Smooth muscle cell (in vitro differentiated cells): ENCODE results near the gene SEZ6. TPM values are rescaled to one million over a fixed set of nuclear protein-coding genes. Genes with fewer than 3 reads are reported as not detected.

ENCODE experiments used
- DNase-seq: peaks from one replicate; lab custom pipeline; 2025; ENCODE audit not compliant: unreplicated experiment; lab: John Stamatoyannopoulos, UW
- H2AFZ ChIP-seq: fragments of 200-600 bp; sonication (generic); 2 replicates; pipeline ENCODE4 v1.6.0; 2016; ENCODE audit warnings: antibody characterized with exemption, low read depth, mild to moderate bottlenecking
- H3F3A ChIP-seq: fragments of 200-600 bp; sonication (generic); 2 replicates; pipeline ENCODE4 v1.6.0; 2017; ENCODE audit warnings: antibody characterized with exemption, low read depth
- H3K27ac ChIP-seq: fragments of 200-600 bp; sonication (generic); 2 replicates; pipeline ENCODE4 v1.5.1; 2016; ENCODE audit warnings: low read depth, mild to moderate bottlenecking
- H3K27me3 ChIP-seq: fragments of 200-600 bp; sonication (generic); 2 replicates; pipeline ENCODE4 v1.6.1; 2016; ENCODE audit warnings: low read depth, mild to moderate bottlenecking
- H3K36me3 ChIP-seq: fragments of 200-600 bp; sonication (generic); 2 replicates; pipeline ENCODE4 v1.5.1; 2016; ENCODE audit warnings: low read depth
- H3K4me1 ChIP-seq: fragments of 200-600 bp; sonication (generic); 2 replicates; pipeline ENCODE4 v1.5.1; 2016; ENCODE audit warnings: low read depth
- H3K4me2 ChIP-seq: fragments of 200-600 bp; sonication (generic); 2 replicates; pipeline ENCODE4 v1.6.0; 2016; ENCODE audit warnings: mild to moderate bottlenecking
- H3K4me3 ChIP-seq: fragments of 200-600 bp; sonication (generic); 2 replicates; pipeline ENCODE4 v1.5.1; 2016; ENCODE audit warnings: mild to moderate bottlenecking
- H3K79me2 ChIP-seq: fragments of 200-600 bp; sonication (generic); 2 replicates; pipeline ENCODE4 v1.6.0; 2016; ENCODE audit warnings: low read depth, mild to moderate bottlenecking
- H3K9ac ChIP-seq: fragments of 200-600 bp; sonication (generic); 2 replicates; pipeline ENCODE4 v1.6.0; 2016; ENCODE audit warnings: low read depth
- H3K9me3 ChIP-seq: fragments of 200-600 bp; sonication (generic); replicated peaks from 2 replicates; pipeline ENCODE4 v1.5.1; 2016; ENCODE audit warnings: low read depth
- H4K20me1 ChIP-seq: fragments of 200-600 bp; sonication (generic); 2 replicates; pipeline ENCODE4 v1.6.0; 2016; ENCODE audit warnings: low read depth
- WGBS: methylation state at CpG from one replicate; pipeline ENCODE4 v1.1.7; 2016; ENCODE audit warnings: low lambda C conversion rate; 5-methylcytosine and 5-hydroxymethylcytosine counted together
- polyA plus RNA-seq: library from polyadenylated mRNA; unstranded; fragments of >200 nt; fragmentation: Nextera tagmentation; extraction: Ambion mirVana; gene quantifications from 2 replicates; pipeline ENCODE4 v1.2.1, GENCODE V29; 2016
- total RNA-seq: library from RNA; depleted of rRNA; stranded (reverse); fragments of >200 nt; gene quantifications from 2 replicates; pipeline ENCODE4 v1.2.3, GENCODE V29; 2014
- TF ChIP-seq, protein P1 (sequence below): fragments of 200-600 bp; sonication (generic); IDR thresholded peaks from 2 replicates; pipeline ENCODE4 v1.5.1; 2017; ENCODE audit warnings: borderline replicate concordance, mild to moderate bottlenecking, antibody characterized with exemption; ENCODE audit not compliant: insufficient read depth, poor library complexity, severe bottlenecking

Gene SEZ6
- total and polyA plus RNA-seq, 2 experiments from 2014 or later: not detected

DNA sequence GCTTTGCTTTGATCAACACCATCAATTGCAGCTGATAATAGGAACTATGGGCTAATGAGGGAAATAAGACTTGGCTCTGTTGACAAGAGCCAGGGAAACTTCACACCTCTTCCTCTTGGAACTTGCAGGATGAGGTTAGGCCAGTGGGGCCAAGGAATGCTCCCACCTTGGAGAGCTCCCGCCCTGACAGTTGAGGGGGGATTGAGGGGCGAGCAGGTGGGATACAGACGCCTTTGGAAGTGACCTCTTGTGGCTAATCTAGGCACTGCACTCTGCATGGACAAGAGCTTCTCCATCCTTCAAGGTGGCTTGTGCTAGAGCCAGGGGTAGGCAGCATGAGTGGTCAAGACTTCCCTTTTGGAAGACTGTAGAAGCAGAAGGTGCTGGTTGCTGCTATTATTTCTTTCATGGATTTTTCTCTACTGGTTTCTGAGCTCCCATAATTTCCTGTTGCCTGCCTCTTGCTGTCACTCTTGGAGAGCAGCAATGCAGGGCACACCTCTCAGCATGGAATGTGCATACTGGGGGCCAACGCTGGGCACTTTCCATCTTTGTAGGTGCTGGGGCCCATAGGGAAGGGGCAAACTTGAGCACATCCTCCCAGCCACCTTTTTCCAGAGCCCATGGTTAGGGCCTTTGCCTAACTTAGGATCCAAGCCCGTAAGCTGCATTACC, 52.3 kb downstream of the SEZ6 start:
- Histone ChIP-seq H3K4me3 (no peak overlapping the region), H3K9me3 (no peaks in the 10 kb centered on the region), H3K36me3 (no peaks in the 10 kb centered on the region), H3K4me2 (no peak overlapping the region), H3K4me1 (peaks cover 2% of the 10 kb centered on the region), H4K20me1 (peaks cover 5% of the 10 kb centered on the region), H3F3A (peaks cover 13% of the 10 kb centered on the region), H3K27ac (no peak overlapping the region), H3K9ac (no peak overlapping the region), H2AFZ (no peak overlapping the region), H3K79me2 (peaks cover 21% of the 10 kb centered on the region), H3K27me3 (no peaks in the 10 kb centered on the region)
- 34% methylated on average over 5 of the region's 5 CpGs for WGBS
- no peak for DNase-seq
- TF ChIP-seq, protein P1, sequence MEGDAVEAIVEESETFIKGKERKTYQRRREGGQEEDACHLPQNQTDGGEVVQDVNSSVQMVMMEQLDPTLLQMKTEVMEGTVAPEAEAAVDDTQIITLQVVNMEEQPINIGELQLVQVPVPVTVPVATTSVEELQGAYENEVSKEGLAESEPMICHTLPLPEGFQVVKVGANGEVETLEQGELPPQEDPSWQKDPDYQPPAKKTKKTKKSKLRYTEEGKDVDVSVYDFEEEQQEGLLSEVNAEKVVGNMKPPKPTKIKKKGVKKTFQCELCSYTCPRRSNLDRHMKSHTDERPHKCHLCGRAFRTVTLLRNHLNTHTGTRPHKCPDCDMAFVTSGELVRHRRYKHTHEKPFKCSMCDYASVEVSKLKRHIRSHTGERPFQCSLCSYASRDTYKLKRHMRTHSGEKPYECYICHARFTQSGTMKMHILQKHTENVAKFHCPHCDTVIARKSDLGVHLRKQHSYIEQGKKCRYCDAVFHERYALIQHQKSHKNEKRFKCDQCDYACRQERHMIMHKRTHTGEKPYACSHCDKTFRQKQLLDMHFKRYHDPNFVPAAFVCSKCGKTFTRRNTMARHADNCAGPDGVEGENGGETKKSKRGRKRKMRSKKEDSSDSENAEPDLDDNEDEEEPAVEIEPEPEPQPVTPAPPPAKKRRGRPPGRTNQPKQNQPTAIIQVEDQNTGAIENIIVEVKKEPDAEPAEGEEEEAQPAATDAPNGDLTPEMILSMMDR: peak; percentile 78

DNA sequence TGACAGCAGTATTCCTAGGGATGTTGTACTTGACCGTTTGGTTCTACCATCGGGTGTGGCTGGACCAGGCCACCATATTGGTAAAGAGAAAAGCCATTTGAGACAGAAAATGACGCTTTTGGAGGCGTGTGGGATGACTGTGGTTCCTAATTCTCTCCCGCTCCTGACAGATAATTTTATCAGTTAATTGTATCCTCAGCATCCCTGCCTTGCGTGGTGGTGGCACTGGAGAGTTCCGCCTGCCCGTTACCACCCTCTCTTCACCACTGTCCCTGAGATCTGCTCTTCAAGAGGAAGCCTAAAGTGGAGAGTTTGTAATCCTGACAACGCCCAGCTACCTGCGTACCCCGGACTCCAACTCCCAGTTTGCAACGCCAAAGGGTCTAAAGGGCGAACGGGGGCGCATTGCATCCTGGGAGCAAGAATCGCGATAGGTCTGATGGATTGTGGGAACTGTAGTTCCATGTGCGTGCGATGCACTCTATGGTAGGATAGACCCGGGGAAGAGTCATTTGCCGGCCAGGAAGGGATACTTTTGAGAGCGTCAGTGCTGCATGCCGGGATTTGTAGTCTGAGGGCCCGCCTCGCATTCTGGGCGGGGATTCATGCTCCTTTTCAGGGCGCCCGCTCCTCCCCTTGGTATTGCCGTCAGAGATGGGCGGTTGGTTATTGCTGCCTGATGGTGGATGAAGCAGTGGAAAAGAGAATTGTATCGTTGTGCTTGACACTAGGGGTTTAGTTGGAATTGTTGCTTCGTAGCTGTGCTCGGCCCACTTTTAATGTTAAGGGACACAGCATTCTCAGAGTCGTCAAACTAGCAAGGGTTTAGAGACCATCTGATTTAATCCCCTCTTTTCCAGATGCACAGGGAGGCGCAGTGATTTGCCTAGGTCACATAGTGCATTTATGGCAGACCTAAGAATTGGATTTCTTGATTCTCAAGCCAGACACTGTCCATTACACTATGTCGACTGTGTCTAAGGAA, 53.5 kb downstream of the SEZ6 start:
- H3K9ac ChIP-seq: peak overlapping the region; percentile 71
- peak; percentile 80 for DNase-seq
- no peaks in the 10 kb centered on the region for H3K27me3 ChIP-seq
- H4K20me1 ChIP-seq: peaks cover 18% of the 10 kb centered on the region
- WGBS: 8% methylated on average over 36 of the region's 36 CpGs
- H3K79me2 ChIP-seq: peaks cover 34% of the 10 kb centered on the region
- H3K36me3 ChIP-seq: no peaks in the 10 kb centered on the region
- TF ChIP-seq, protein P1: peak; percentile 11
- peak overlapping the region; percentile 86 for H3K4me2 ChIP-seq
- H3K4me1 ChIP-seq: peaks cover 14% of the 10 kb centered on the region
- H3F3A ChIP-seq: peaks cover 24% of the 10 kb centered on the region
- H2AFZ ChIP-seq: peak overlapping the region; percentile 68
- H3K27ac ChIP-seq: peak overlapping the region; percentile 89
- peak overlapping the region; percentile 64 for H3K4me3 ChIP-seq
- no peaks in the 10 kb centered on the region for H3K9me3 ChIP-seq

DNA sequence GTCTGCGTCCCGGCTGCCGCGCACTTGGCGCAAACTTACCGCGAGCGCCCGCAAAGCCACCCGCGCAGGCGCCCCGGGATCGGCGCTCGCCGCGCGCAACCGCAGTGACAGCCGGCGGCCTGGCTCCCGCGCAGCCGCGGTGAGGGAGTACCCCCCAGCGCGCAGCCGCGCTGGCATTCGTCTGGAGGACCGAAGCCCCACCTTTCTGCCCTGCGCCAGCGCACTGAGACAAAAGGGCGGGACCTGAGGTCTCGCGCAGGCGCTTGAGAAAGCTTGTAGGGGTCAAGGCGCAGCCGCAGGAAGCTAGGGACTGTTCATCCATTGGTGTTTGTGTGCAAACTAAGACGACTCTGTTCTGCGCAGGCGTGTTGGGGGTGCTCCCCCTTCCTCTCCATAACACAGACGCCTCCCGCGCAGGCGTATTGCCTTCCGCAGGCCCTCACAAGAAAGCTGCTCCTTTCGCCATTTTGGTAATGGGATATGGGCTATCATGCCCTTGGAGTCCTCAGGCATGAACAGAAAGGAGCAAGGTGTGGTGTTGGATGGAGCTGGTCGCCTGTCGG, 54.3 kb downstream of the SEZ6 start, which contains the start of gene PHF12:
TSS of gene PHF12 (minus strand) at position 91 of the 563 bp plus-strand sequence. CDS start 558 bp downstream, outside the sequence.
- Histone ChIP-seq H3F3A (peaks cover 24% of the 10 kb centered on the region), H2AFZ (peak within 1 kb of the TSS; percentile 68), H3K27ac (peak within 1 kb of the TSS; percentile 89), H3K4me2 (peak within 1 kb of the TSS; percentile 98), H3K79me2 (peaks cover 41% of the 10 kb centered on the region), H3K4me1 (peaks cover 15% of the 10 kb centered on the region), H3K4me3 (peak within 1 kb of the TSS; percentile 90), H3K27me3 (no peaks in the 10 kb centered on the region), H3K9me3 (no peaks in the 10 kb centered on the region), H3K9ac (peak within 1 kb of the TSS; percentile 82), H4K20me1 (peaks cover 26% of the 10 kb centered on the region), H3K36me3 (no peaks in the 10 kb centered on the region)
- under 1% methylated on average over 35 of the region's 51 CpGs for WGBS
- DNase-seq: peak; percentile 95
- TF ChIP-seq, protein P1: no peak
